KOPT-K1 (cell line): ENCODE results near the gene METTL15.
"Not testable (repeated sequence)": the region's sequence is repeated elsewhere in the genome, so short reads cannot be mapped to it uniquely, and the experiment has no call there.

Experiments
- H3K27ac ChIP-seq: fragments of 200-600 bp; sonication (generic); 2 replicates; pipeline ENCODE4 v1.5.1; 2016; ENCODE audit warnings: antibody characterized with exemption, mild to moderate bottlenecking, low read depth, low read length; ENCODE audit not compliant: poor library complexity, severe bottlenecking
- H3K36me3 ChIP-seq: fragments of 200-600 bp; sonication (generic); 2 replicates; pipeline ENCODE4 v1.5.1; 2017; ENCODE audit warnings: antibody characterized with exemption, mild to moderate bottlenecking, low read length, moderate library complexity; ENCODE audit not compliant: insufficient read depth
- H3K9me3 ChIP-seq: fragments of 200-600 bp; sonication (generic); 2 replicates; pipeline ENCODE4 v1.5.1; 2017; ENCODE audit warnings: antibody characterized with exemption, low read length, mild to moderate bottlenecking; ENCODE audit not compliant: insufficient read depth, poor library complexity, severe bottlenecking

The METTL15 gene

DNA sequence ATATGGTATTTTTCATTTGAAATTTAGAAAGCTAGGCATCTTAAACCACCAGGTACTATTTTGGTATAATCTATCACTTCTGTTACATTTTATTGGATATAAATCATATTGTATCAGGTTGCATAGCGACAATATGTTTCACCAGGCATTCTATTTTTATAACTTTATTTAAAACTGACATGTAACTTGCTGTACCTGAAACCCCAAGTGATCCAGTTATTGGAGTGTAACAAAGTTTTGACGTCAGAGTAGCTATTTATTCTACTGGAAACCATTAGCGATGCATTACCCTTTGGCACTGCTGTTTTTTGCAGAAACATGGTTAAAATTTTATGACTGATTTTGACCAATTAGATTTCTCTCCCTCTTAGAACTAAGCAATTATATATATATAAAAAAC is 160.7 kb downstream of the METTL15 start:
- H3K27ac ChIP-seq, result no peak overlapping the region

DNA sequence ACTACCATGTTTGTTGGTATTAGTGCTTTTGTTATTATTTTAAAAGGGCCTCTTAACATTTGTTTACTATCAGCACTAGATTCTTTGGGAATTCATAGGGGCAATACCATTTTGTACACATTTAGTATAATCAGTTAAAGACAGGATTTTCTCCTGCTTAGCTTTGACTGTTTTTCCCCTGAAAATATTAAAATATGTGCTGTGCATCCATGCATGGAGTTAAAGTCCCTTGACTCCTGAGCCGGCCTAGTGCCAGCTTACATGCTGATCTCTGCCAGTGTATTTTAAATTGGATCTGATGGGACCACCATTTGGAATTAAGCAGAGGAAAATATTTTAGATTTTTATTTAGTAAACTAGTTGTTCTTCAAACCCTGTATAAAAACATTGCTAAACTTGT is 161.4 kb downstream of the METTL15 start:
- Histone ChIP-seq H3K27ac (no peak overlapping the region), H3K36me3 (no peaks in the 10 kb centered on the region), H3K9me3 (peaks cover 3% of the 10 kb centered on the region)

More for the DNA sequence above, 160.7 kb downstream of the METTL15 start:
- H3K9me3 ChIP-seq, result peaks cover 3% of the 10 kb centered on the region
- no peaks in the 10 kb centered on the region for H3K36me3 ChIP-seq

DNA sequence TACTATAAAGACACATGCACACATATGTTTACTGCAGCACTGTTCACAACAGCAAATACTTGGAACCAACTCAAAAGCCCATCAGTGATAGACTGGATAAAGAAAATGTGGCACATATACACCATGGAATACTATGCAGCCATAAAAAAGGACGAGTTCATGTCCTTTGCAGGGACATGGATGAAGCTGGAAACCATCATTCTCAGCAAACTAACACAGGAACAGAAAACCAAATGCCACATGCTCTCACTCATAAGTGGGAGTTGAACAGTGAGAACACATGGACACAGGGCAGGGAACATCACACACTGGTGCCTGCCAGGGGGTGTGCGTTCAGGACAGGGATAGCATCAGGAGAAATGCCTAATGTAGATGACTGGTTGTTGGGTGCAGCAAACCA is 164.1 kb downstream of the METTL15 start:
- H3K9me3 ChIP-seq, H3K36me3 ChIP-seq, H3K27ac ChIP-seq: not testable (repeated sequence)

DNA sequence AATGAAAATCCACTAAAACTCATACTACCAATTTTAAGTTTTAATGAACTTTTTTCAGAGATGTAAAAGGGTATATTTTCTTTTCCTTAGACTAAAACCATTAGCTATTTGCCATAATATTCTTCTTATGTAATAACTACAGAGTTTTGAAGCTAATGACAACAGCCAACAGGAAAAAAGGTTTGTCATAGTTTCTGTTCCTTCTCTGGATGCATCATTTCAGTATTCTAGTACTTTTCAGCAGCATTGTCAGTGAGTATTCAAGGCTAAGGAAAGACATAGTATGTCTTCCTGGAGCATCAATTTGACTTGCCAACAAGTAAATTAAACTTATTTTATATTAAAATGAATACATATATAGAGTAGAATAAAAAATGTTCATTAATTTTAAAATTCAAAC is 166.0 kb downstream of the METTL15 start:
- Histone ChIP-seq H3K36me3 (no peaks in the 10 kb centered on the region), H3K27ac (no peak overlapping the region), H3K9me3 (peaks cover 3% of the 10 kb centered on the region)

DNA sequence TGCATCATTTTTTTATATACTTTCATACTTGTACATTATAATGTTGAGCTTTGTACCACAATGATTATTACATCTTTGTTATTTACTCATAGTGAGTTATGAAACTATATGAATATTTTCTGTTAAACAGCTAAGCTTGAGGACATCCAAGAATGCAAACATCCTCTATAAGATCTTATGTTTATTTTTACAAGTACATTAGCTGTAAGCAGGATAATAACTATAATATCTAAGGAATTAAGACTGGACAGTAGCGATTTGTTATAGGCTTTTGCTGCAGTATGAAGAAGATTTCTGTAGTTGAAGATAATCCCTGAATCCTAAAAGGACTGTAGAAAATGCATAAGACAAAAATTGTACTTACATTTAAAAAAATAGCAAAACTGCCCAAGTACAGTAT is 176.0 kb downstream of the METTL15 start:
- Histone ChIP-seq H3K9me3 (peaks cover 6% of the 10 kb centered on the region), H3K27ac (no peak overlapping the region), H3K36me3 (no peaks in the 10 kb centered on the region)

DNA sequence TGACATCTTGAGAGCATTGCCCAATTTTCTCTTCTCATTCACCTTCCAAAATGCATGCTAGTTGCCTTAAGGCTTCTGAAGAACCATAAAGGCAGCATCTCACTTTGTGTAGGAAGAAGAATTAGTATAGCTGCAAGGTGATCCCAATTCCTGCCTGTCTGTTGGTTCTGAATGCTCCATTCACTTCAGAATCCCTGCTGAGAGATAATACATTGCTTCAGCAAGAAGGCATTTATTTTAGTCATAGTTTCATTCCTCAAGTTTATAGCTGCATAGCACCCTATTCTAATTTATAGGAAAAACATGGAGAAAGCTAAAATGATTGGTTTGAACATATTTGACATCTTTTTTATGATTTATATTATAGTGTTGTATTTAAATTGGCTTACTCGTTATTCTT is 181.3 kb downstream of the METTL15 start:
- H3K36me3 ChIP-seq, result no peaks in the 10 kb centered on the region

DNA sequence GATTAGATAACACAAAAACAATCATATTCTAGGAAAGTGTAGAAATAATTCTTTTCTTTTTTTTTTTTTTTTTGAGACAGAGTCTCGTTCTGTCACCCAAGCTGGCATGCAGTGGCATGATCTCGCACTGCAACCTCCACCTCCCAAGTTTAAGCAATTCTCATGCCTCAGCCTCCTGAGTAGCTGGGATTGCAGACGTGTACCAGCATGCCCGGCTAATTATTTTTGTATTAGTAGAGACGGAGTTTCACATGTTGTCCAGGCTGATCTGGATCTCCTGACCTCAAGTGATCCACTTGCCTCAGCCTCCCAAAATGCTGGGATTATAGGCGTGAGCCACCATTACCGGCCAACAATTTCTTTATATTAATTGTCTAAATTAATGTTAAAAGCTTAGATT is 182.8 kb downstream of the METTL15 start:
- not testable (repeated sequence) for H3K27ac ChIP-seq, H3K36me3 ChIP-seq, H3K9me3 ChIP-seq

More for the DNA sequence above, 181.3 kb downstream of the METTL15 start:
- Histone ChIP-seq H3K9me3 (no peaks in the 10 kb centered on the region), H3K27ac (no peak overlapping the region)

DNA sequence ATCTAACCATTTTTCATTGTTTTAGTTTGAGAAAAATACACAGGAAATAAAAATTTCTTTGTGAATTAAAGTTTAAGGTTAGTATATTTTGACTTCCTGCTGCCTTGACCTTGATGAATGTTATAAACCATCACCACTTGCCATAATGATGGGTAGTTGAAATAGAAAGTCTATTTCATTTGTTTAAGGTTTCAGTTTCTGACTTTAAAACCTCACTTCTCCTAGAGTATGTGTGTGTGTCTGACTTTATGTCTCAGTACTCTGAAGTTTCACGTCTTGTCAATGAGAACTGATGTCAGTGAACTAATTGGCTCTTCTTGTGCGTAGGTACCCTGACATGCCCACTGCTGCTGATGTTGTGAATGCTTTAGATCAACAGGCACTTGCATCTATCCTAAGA is 188.2 kb downstream of the METTL15 start:
- H3K36me3 ChIP-seq, result peaks cover 16% of the 10 kb centered on the region
- no peak overlapping the region for H3K27ac ChIP-seq
- no peaks in the 10 kb centered on the region for H3K9me3 ChIP-seq

DNA sequence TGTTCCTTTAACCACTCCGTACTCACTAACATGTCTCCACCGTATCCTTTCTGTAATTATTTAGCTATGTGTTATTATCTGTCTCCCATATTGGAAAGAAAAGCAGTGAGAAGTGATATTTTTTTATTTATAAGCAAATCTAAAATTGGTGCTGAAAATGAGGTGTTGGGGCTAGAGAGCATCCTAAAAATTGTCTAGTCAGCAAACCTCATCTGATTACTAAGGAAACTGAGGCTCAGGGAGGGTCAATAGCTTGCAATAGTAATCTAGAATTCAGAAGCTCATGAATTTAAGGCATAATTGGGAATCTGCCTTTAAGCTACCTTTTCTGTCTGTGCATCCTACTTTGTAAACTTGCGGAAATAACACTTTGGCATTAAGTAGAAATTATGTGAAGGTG is 190.0 kb downstream of the METTL15 start:
- Histone ChIP-seq H3K36me3 (peaks cover 21% of the 10 kb centered on the region), H3K9me3 (no peaks in the 10 kb centered on the region), H3K27ac (no peak overlapping the region)

DNA sequence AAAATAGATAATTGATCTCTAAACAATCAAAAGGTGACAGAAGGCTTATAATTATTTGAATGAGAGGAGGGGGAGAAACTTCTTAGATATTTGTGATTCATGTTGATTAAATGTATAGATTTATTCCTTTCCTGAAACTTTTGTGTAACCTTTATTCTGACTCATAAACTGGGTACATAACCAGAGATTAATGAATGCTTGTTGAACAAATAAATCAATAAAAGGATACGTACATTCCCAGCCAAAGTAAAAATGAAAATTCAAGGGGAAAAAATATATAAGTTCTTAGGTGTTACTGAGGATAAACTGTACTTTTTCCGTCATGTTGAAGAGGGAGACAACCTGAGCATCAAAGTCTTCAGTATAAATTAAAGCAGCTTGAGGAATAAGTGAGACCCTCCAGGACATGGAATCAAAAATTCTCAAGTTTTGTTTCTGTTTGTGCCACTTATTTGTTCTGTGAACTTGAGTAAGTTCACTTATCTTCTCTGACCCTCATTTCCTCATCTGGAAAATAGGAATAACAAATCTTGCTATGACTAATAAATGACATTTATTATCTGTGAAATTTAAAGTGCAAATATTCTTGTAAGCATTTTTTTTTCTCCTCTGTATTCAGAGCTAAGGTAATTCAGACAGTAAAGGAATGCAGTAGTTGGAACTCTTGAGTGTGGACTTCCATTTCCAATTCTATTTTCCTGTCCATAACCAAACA is 195.4 kb downstream of the METTL15 start:
- H3K27ac ChIP-seq, result no peak overlapping the region
- peaks cover 10% of the 10 kb centered on the region; the same call in 1 of the 2 replicates for H3K36me3 ChIP-seq
- no peaks in the 10 kb centered on the region for H3K9me3 ChIP-seq

DNA sequence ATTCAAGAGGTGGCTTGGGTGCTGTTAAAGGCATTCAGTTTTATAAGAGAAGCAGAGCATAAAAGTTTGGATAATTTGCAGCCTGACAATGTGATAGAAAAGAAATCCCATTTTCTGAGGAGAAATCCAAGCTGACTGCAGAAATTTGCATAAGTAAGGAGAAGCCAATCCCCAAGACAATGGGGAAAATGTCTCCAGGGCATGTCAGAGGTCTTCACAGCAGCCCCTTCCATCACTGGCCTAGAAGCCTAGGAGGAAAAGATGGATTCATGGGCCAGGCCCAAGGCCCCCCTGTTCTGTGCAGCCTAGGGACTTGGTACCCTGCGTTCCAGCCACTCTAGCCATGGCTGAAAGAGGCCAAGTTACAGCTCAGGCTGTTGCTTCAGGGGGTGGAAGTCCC is 207.3 kb downstream of the METTL15 start:
- H3K27ac ChIP-seq, result no peak overlapping the region
- H3K36me3 ChIP-seq, result no peaks in the 10 kb centered on the region
- no peaks in the 10 kb centered on the region for H3K9me3 ChIP-seq

DNA sequence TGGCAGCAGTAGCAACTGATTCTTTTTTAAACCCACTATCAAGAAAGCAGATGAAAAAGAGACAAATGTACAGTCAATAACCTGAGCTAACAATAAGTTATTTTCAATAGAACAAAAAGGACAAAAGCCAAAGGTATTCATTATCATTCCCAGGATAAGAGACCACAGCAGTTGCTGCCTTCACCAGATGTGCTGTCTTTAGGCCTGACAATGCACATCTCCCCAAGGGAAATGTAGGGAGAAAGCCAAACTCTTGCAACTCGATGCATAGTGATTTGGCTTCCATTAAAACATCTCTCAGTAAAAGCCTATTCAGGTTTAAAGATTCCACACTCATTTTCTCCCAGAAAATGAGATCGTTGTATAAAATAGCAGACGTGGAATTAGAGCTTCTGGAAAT is 210.7 kb downstream of the METTL15 start:
- no peaks in the 10 kb centered on the region for H3K36me3 ChIP-seq
- no peaks in the 10 kb centered on the region for H3K9me3 ChIP-seq
- H3K27ac ChIP-seq, result no peak overlapping the region

DNA sequence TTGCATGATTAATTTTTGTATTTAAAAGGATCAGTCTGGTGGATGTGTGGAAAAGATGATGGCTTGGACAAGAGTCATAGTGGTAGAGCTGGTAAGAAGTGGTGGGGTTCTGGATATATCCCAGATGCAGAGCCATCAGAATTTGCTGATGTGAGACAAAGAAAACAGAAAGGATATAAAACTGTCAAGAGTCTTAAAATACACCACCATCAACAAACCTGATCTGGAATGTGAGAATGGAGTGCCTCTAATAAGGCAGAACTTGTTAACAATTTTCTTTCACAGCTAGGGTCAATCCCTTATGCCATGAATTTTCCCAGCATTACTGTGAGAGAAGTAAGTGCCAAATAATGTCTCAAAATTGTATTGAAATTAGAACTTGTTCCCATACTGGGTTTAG is 215.4 kb downstream of the METTL15 start:
- no peaks in the 10 kb centered on the region for H3K36me3 ChIP-seq
- no peak overlapping the region for H3K27ac ChIP-seq
- peaks cover 6% of the 10 kb centered on the region for H3K9me3 ChIP-seq

DNA sequence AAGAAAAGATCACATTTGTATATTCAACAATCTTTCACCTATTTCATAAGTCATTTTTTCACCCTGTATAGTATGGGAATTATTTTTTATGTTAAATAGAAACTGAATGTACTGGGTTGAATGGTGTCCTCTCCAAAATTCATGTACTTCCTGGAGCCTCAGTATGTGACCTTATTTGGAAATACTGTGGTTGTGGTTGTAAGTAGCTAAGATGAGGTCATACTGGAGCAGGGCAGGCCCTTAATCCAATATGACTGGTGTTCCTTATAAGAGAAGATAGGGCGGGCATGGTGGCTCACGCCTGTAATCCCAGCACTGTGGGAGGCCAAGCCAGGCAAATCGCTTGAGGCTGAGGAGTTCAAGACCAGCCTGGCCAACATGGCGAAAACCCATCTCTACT is 224.2 kb downstream of the METTL15 start:
- H3K9me3 ChIP-seq, H3K27ac ChIP-seq, H3K36me3 ChIP-seq: not testable (repeated sequence)

DNA sequence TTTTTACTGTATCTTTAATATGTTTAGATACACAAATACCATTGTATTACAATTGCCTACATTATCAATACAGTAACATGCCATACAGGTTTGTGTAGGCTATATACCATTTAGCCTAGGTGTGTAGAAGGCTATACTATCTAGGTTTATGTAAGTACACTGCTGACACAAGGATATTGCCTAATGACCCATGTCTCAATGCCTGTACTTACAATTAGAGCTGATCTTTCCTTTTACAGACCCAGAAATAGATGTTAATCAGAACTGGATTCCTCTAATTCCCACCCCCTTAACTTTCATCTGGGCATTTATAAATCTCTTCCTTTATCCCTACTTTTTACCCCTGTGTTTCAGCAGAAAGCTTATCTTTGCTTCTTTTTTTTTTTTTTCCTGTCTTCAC is 229.5 kb downstream of the METTL15 start:
- Histone ChIP-seq H3K36me3 (no peaks in the 10 kb centered on the region), H3K9me3 (peaks cover 16% of the 10 kb centered on the region), H3K27ac (no peak overlapping the region)

DNA sequence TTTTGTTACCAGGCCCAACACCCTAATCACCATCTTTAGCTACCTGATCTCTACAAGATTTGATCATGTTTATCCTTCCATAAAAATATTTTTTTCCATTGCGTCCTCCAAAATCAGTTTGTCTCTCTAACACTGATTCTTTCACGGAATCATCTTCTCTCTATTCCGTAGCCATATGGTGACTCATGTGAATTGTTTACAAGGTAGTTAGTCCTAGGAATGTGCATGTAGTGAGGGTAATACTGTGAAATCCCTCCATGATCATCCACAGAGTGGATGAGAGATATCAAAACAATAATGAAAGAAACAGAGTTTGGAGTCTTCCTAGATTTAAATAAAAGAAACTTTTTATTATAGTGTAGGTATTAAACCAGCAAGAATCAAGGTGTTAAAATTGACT is 230.2 kb downstream of the METTL15 start:
- no peaks in the 10 kb centered on the region for H3K36me3 ChIP-seq
- H3K9me3 ChIP-seq, result peaks cover 16% of the 10 kb centered on the region
- H3K27ac ChIP-seq, result no peak overlapping the region
